SK-N-SH (cell line): ENCODE measurements around the gene B4GALNT1. TPM values are rescaled to one million over a fixed set of nuclear protein-coding genes. Genes with fewer than 3 reads are reported as not detected.

ENCODE experiments used
- CTCF ChIA-PET: fragments of 300-600, 350-600 bp; formaldehyde crosslinking; extraction: SDS; loops from one replicate; lab custom pipeline; 2021; lab: Yijun Ruan, JAX
- POLR2A ChIA-PET: fragments of 350-600 bp; sonication (Branson Sonifier 250); formaldehyde crosslinking; extraction: SDS; loops from one replicate; lab custom pipeline; 2020; ENCODE audit warnings: antibody characterized with exemption, inconsistent platforms; lab: Yijun Ruan, JAX
- DNase-seq: peaks from one replicate; pipeline ENCODE4 v3.0.0; 2012
- H2AFZ ChIP-seq: fragments of 200-600 bp; sonication (generic); 2 replicates; pipeline ENCODE4 v1.8.1; 2016; ENCODE audit warnings: antibody characterized with exemption, mild to moderate bottlenecking, low read depth
- H3F3A ChIP-seq: fragments of 200-600 bp; sonication (generic); replicated peaks from 2 replicates; pipeline ENCODE3; 2016; ENCODE audit warnings: antibody characterized with exemption, mild to moderate bottlenecking; ENCODE audit not compliant: insufficient read depth
- H3K27ac ChIP-seq, 2 experiments: fragments of 200-500 bp in 1 of 2; fragments of 200-600 bp in 1 of 2; sonication (Bioruptor generic) in 1 of 2; sonication (generic), shearing (Covaris generic) in 1 of 2; 2 replicates each; pipeline versions ENCODE4 v1.5.1 to v1.6.1; 2014 to 2016; ENCODE audit warnings: low read depth in 2 of 2, inconsistent platforms in 1 of 2, low read length in 1 of 2, mild to moderate bottlenecking in 1 of 2, mixed read lengths in 1 of 2
- H3K27me3 ChIP-seq: fragments of 200-600 bp; sonication (generic), shearing (Covaris generic); 2 replicates; pipeline ENCODE4 v1.6.1; 2016; ENCODE audit warnings: mixed run types; ENCODE audit not compliant: insufficient read depth
- H3K36me3 ChIP-seq, 2 experiments: fragments of 200-500 bp in 1 of 2; fragments of 200-600 bp in 1 of 2; sonication (Bioruptor generic) in 1 of 2; sonication (generic) in 1 of 2; replicated peaks in 1 of 2; 2 replicates each; pipeline versions ENCODE3 to v1.5.1; 2014 to 2016; ENCODE audit warnings: low read length in 1 of 2, mild to moderate bottlenecking in 1 of 2; ENCODE audit not compliant: insufficient read depth in 2 of 2, control insufficient read depth in 1 of 2
- H3K4me1 ChIP-seq, 2 experiments: fragments of 200-500 bp in 1 of 2; fragments of 200-600 bp in 1 of 2; sonication (Bioruptor generic) in 1 of 2; sonication (generic), shearing (Covaris generic) in 1 of 2; 2 replicates each; pipeline versions ENCODE4 v1.5.1 to v1.6.1; 2014 to 2016; ENCODE audit warnings: low read depth in 1 of 2, low read length in 1 of 2, mixed run types in 1 of 2; ENCODE audit not compliant: insufficient read depth in 2 of 2, control insufficient read depth in 1 of 2
- H3K4me2 ChIP-seq: fragments of 200-600 bp; sonication (generic), shearing (Covaris generic); 2 replicates; pipeline ENCODE4 v1.6.1; 2017; ENCODE audit warnings: mixed run types
- H3K4me3 ChIP-seq, 2 experiments: fragments of 200-500 bp in 1 of 2; fragments of 200-600 bp in 1 of 2; sonication (Bioruptor generic) in 1 of 2; sonication (generic), shearing (Covaris generic) in 1 of 2; 2 replicates each; pipeline versions ENCODE4 v1.5.1 to v1.8.1; 2014 to 2016; ENCODE audit warnings: low read depth in 2 of 2, inconsistent platforms in 1 of 2, low read length in 1 of 2, mild to moderate bottlenecking in 1 of 2, mixed read lengths in 1 of 2, moderate library complexity in 1 of 2
- H3K79me2 ChIP-seq: fragments of 200-600 bp; sonication (generic); 2 replicates; pipeline ENCODE4 v1.8.1; 2017; ENCODE audit warnings: mild to moderate bottlenecking; ENCODE audit not compliant: insufficient read depth
- H3K9ac ChIP-seq: fragments of 200-600 bp; sonication (generic); 2 replicates; pipeline ENCODE4 v1.6.1; 2017; ENCODE audit warnings: mixed run types
- H3K9me2 ChIP-seq: fragments of 200-600 bp; sonication (generic); 2 replicates; pipeline ENCODE4 v1.6.1; 2017; ENCODE audit warnings: mixed run types
- H3K9me3 ChIP-seq: fragments of 200-600 bp; sonication (generic); 2 replicates; pipeline ENCODE4 v1.6.1; 2017; ENCODE audit warnings: mixed run types, mild to moderate bottlenecking, moderate library complexity
- H4K20me1 ChIP-seq: fragments of 200-600 bp; sonication (generic); 2 replicates; pipeline ENCODE4 v1.6.1; 2017; ENCODE audit warnings: mild to moderate bottlenecking, mixed run types; ENCODE audit not compliant: insufficient read depth
- CTCF ChIP-seq: fragments of 200-600 bp; sonication (generic); IDR thresholded peaks from 2 replicates; pipeline ENCODE4 v1.6.1; 2017; ENCODE audit warnings: antibody characterized with exemption, mild to moderate bottlenecking, moderate library complexity
- FOXM1 ChIP-seq: IDR thresholded peaks from 2 replicates; pipeline ENCODE4 v1.4.0; 2012; ENCODE audit warnings: low read depth, mild to moderate bottlenecking
- GABPA ChIP-seq: IDR thresholded peaks from 2 replicates; pipeline ENCODE4 v1.4.0; 2012; ENCODE audit warnings: low read depth, mild to moderate bottlenecking
- IRF3 ChIP-seq: fragments of 150-350 bp; IDR thresholded peaks from 2 replicates; pipeline ENCODE4 v1.6.1; 2016; ENCODE audit warnings: mild to moderate bottlenecking, low read depth, low read length
- JUND ChIP-seq: IDR thresholded peaks from 2 replicates; pipeline ENCODE4 v1.4.0; 2012
- MEF2A ChIP-seq: IDR thresholded peaks from 2 replicates; pipeline ENCODE4 v1.4.0; 2012; ENCODE audit warnings: low read depth, borderline replicate concordance
- NRF1 ChIP-seq: IDR thresholded peaks from 2 replicates; pipeline ENCODE4 v1.6.1; 2012; ENCODE audit warnings: low read depth, mild to moderate bottlenecking, low read length
- RXRA ChIP-seq: IDR thresholded peaks from 2 replicates; pipeline ENCODE4 v1.4.0; 2012; ENCODE audit warnings: low read depth, mild to moderate bottlenecking, borderline replicate concordance
- TEAD4 ChIP-seq: IDR thresholded peaks from 2 replicates; pipeline ENCODE4 v1.4.0; 2012; ENCODE audit warnings: mild to moderate bottlenecking, borderline replicate concordance; ENCODE audit not compliant: insufficient read depth
- WGBS: methylation state at CpG from one replicate; pipeline ENCODE4 v1.1.6; 2017; ENCODE audit warnings: low lambda C conversion rate; 5-methylcytosine and 5-hydroxymethylcytosine counted together
- polyA plus RNA-seq, 3 experiments: library from polyadenylated mRNA; depleted of rRNA; stranded (reverse); fragments of >200 nt; gene quantifications; 2 replicates each; pipeline ENCODE4 v1.2.3, GENCODE V29; 2012

Gene B4GALNT1
- polyA plus RNA-seq, 1 of the 3 experiments (the other 2 are of a cell fraction): 5.3 TPM

GRCh38 chr12:57576613-57577160 is 56.3 kb downstream of the B4GALNT1 start:
- Histone ChIP-seq H3K4me2 (no peak overlapping the region), H2AFZ (no peak overlapping the region), H3K36me3 (peaks cover 23 to 73% of the 10 kb centered on the region in 2 experiments), H3K27me3 (no peaks in the 10 kb centered on the region), H3F3A (no peaks in the 10 kb centered on the region), H3K79me2 (no peaks in the 10 kb centered on the region), H3K4me3 (no peak overlapping the region), H4K20me1 (no peaks in the 10 kb centered on the region), H3K4me1 (no peaks in the 10 kb centered on the region), H3K9me2 (no peaks in the 10 kb centered on the region), H3K9me3 (no peaks in the 10 kb centered on the region), H3K27ac (no peak overlapping the region), H3K9ac (no peak overlapping the region)
- ChIA-PET POLR2A (interaction anchor here (0.6 kb wide), 1 partner anchor 36 kb away, joined by 3 read pairs; no protein-coding TSS in a partner anchor), CTCF (interaction anchor here (1.3 to 11.3 kb wide), 4 partner anchors 6 to 56 kb away, joined by 5 to 110 read pairs (median 16); partner anchors contain the start of gene B4GALNT1)
- DNase-seq: no peak
- WGBS: 89% methylated on average over 9 of the region's 9 CpGs
- TF ChIP-seq MEF2A (no peak), TEAD4 (no peak), JUND (no peak), CTCF (no peak), RXRA (no peak), GABPA (no peak), IRF3 (no peak), NRF1 (no peak), FOXM1 (no peak)

Other genes starting within 250 kb of the B4GALNT1 start
- gene R3HDM2, start 202.2 kb downstream of the B4GALNT1 start, polyA plus RNA-seq (2012; rRNA removed): 16.3 and 23.1 TPM in 2 replicates
- gene INHBC, start 198.4 kb downstream of the B4GALNT1 start, polyA plus RNA-seq (2012; rRNA removed): 0.08 and 0.10 TPM in 2 replicates
- 0.03 and 0.08 TPM in 2 replicates for gene INHBE, start 177.9 kb downstream of the B4GALNT1 start, polyA plus RNA-seq (2012; rRNA removed)
- gene GLI1, start 173.4 kb downstream of the B4GALNT1 start, polyA plus RNA-seq (2012; rRNA removed): 0.67 and 0.90 TPM in 2 replicates
- 0.66 and 1.0 TPM in 2 replicates for gene ARHGAP9, start 153.3 kb downstream of the B4GALNT1 start, polyA plus RNA-seq (2012; rRNA removed)
- 158 and 193 TPM in 2 replicates for gene MARS1, start 145.1 kb downstream of the B4GALNT1 start, polyA plus RNA-seq (2012; rRNA removed)
- 26.3 and 36.5 TPM in 2 replicates for gene DDIT3, start 112.7 kb downstream of the B4GALNT1 start, polyA plus RNA-seq (2012; rRNA removed)
- gene MBD6, start 110.4 kb downstream of the B4GALNT1 start, polyA plus RNA-seq (2012; rRNA removed): 3.6 and 8.6 TPM in 2 replicates
- gene DCTN2, start 86.0 kb downstream of the B4GALNT1 start, polyA plus RNA-seq (2012; rRNA removed): 122 and 139 TPM in 2 replicates
- 6.2 and 8.9 TPM in 2 replicates for gene KIF5A, start 83.2 kb downstream of the B4GALNT1 start, polyA plus RNA-seq (2012; rRNA removed)
- 34.2 and 40.1 TPM in 2 replicates for gene PIP4K2C, start 42.0 kb downstream of the B4GALNT1 start, polyA plus RNA-seq (2012; rRNA removed)
- gene DTX3, start 28.4 kb downstream of the B4GALNT1 start, polyA plus RNA-seq (2012; rRNA removed): 61.2 and 62.6 TPM in 2 replicates
- 48.1 and 51.6 TPM in 2 replicates for gene ARHGEF25, start 21.8 kb downstream of the B4GALNT1 start, polyA plus RNA-seq (2012; rRNA removed)
- 280 and 362 TPM in 2 replicates for gene OS9, start 60.9 kb upstream of the B4GALNT1 start, polyA plus RNA-seq (2012; rRNA removed)
- 3.9 and 5.2 TPM in 2 replicates for gene AGAP2, start 105.5 kb upstream of the B4GALNT1 start, polyA plus RNA-seq (2012; rRNA removed)
- gene TSPAN31, start 111.8 kb upstream of the B4GALNT1 start, polyA plus RNA-seq (2012; rRNA removed): 36.8 and 42.8 TPM in 2 replicates
- 324 and 395 TPM in 2 replicates for gene CDK4, start 119.1 kb upstream of the B4GALNT1 start, polyA plus RNA-seq (2012; rRNA removed)
- gene MARCHF9, start 121.9 kb upstream of the B4GALNT1 start, polyA plus RNA-seq (2012; rRNA removed): 21.2 and 24.2 TPM in 2 replicates
- gene CYP27B1, start 133.9 kb upstream of the B4GALNT1 start, polyA plus RNA-seq (2012; rRNA removed): 1.7 and 2.3 TPM in 2 replicates
- 28.0 and 33.2 TPM in 2 replicates for gene METTL1, start 138.9 kb upstream of the B4GALNT1 start, polyA plus RNA-seq (2012; rRNA removed)
- 10.3 and 10.8 TPM in 2 replicates for gene EEF1AKMT3, start 139.4 kb upstream of the B4GALNT1 start, polyA plus RNA-seq (2012; rRNA removed)
- gene TSFM, start 149.6 kb upstream of the B4GALNT1 start, polyA plus RNA-seq (2012; rRNA removed): 23.0 and 28.7 TPM in 2 replicates
- gene AVIL, start 185.5 kb upstream of the B4GALNT1 start, polyA plus RNA-seq (2012; rRNA removed): 4.7 and 5.2 TPM in 2 replicates
- gene CTDSP2, start 213.5 kb upstream of the B4GALNT1 start, polyA plus RNA-seq (2012; rRNA removed): 117 and 119 TPM in 2 replicates